Duodenal mucosa (tissue), 2 donors: ENCODE results near the gene DHRS12.

ENCODE experiments used
- H3K27ac ChIP-seq: one replicate; pipeline ENCODE4 v1.7.0; 2013; ENCODE audit warnings: low read depth, low read length
- H3K27me3 ChIP-seq, 2 donors: one replicate each; pipeline ENCODE4 v1.7.0; 2013; ENCODE audit warnings: low read length in 2 of 2, control low read depth in 1 of 2; ENCODE audit not compliant: insufficient read depth in 2 of 2, control insufficient read depth in 1 of 2
- H3K36me3 ChIP-seq, 2 donors: one replicate each; pipeline ENCODE4 v1.7.0; 2013; ENCODE audit warnings: low read length in 2 of 2, control low read depth in 1 of 2; ENCODE audit not compliant: insufficient read depth in 2 of 2, control insufficient read depth in 1 of 2
- H3K4me1 ChIP-seq, 2 donors: one replicate each; pipeline ENCODE4 v1.7.0; 2013; ENCODE audit warnings: low read length in 2 of 2, control low read depth in 1 of 2; ENCODE audit not compliant: insufficient read depth in 2 of 2, control insufficient read depth in 1 of 2
- H3K4me3 ChIP-seq, 2 donors: one replicate each; pipeline ENCODE4 v1.7.0; 2013; ENCODE audit warnings: low read length in 2 of 2, low read depth in 1 of 2
- H3K9ac ChIP-seq, 2 donors: one replicate each; pipeline ENCODE4 v1.7.0; 2013; ENCODE audit warnings: low read length in 2 of 2, low read depth in 1 of 2
- H3K9me3 ChIP-seq, 2 donors: one replicate each; pipeline ENCODE4 v1.7.0; 2013; ENCODE audit warnings: low read length in 2 of 2, control low read depth in 1 of 2; ENCODE audit not compliant: control insufficient read depth in 1 of 2

Gene DHRS12, protein sequence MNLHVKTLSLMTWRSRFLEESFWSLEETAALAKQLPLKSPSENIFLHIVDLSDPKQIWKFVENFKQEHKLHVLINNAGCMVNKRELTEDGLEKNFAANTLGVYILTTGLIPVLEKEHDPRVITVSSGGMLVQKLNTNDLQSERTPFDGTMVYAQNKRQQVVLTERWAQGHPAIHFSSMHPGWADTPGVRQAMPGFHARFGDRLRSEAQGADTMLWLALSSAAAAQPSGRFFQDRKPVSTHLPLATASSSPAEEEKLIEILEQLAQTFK

DNA sequence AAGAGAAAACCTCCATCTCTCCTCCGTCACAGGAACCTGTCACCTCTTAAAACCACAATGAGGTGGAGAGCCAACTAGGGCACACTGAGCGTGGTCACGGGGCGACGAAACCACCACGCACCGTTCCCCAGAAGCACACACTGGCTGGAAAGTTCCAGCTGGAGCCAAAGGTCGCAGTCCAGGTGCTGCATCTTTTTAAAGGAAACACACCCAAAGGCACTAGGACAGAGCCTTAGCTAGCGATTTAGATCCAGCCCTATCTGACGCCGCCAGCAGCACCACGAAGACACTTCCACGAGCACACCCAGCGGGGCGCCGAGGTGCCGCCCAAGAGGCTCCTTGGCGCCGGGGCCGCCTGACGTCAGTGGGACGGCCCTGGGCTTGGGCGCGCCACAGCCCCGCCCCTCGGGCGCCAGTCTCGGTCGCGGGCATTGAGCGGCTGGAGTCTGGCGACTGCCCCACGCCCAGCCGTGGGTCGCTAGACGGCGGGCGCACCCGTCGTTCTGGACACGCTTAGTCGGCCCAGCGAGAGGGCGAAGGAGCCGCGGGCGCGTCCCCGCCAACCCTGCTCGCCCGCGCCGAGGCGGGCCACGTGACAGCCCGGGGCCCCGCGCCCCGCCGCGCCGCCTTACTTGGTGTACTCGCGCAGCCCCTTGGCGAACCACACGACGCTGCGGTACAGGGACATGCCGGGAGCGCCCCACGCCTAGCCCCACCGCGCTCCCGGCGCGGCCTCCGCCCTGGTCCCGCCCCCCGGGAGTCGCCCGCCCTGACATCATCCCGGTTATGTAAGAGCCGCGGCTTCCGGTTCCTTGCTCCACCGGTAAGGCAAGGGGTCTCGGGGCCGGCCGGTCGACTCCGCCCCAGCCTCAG is at the start of gene DHRS12:
DHRS12 (minus strand) TSS at position 742 of the 873 bp plus-strand sequence. CDS start 4,504 bp downstream, outside the sequence.
- H3K27me3 ChIP-seq = no peaks in the 10 kb centered on the region
- H3K36me3 ChIP-seq = no peaks in the 10 kb centered on the region
- peaks cover 30 to 32% of the 10 kb centered on the region in 2 donors for H3K4me1 ChIP-seq
- H3K9ac ChIP-seq = peak within 1 kb of the TSS; percentile 90 to 99
- peak within 1 kb of the TSS; percentile 84 to 88 for H3K4me3 ChIP-seq
- no peaks in the 10 kb centered on the region for H3K9me3 ChIP-seq
- peak within 1 kb of the TSS; percentile 99 for H3K27ac ChIP-seq

DNA sequence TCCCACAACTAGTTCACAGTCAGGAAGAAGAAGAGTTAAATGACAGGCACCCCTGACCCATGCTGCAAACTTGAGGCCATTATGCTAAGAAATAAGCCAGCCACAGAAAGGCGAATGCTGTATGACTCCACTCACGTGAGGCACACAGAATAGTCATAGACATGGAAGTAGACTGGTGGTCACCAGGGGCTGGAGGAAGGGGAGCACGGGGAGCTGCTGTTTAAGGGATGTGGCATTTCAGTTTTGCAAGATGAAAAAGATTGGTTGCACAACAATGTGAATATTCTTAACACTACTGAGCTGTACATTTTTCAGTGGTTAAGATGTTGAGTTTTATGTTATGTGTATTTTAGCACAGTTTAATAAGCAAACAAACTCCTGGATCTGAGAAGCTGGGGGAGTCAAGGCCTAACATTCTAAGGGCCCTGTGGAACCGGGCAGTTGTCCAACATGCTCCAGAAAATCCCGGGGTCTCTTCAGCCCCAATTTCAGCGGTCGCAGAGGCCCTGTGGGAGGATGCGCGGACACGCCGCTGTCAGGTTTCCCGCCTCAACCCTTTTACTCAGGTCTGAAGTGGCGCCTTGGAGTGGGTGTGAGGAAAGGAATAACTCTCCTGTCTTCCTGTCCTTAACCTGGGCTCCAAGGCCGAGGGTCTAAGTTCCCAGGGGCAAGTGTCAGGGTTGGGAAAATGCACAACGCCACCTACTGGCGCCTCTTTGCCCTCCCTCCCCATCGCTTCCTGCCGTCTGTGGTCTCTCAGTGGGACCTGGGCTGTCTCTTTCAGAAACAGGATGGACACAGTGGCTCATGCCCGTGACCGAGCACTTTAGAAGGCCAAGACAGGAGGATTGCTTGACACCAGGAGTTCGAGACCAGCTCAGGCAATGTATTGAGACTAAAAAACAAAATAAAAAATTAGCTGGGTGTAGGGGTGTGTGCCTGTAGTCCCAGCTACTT is 45.5 kb upstream of the DHRS12 start:
- Histone ChIP-seq H3K27me3 (peaks cover 0 to 4% of the 10 kb centered on the region in 2 donors), H3K4me1 (peaks cover 10 to 15% of the 10 kb centered on the region in 2 donors), H3K36me3 (no peaks in the 10 kb centered on the region), H3K4me3 (no peak overlapping the region), H3K27ac (no peak overlapping the region), H3K9ac (no peak overlapping the region), H3K9me3 (no peaks in the 10 kb centered on the region)

DNA sequence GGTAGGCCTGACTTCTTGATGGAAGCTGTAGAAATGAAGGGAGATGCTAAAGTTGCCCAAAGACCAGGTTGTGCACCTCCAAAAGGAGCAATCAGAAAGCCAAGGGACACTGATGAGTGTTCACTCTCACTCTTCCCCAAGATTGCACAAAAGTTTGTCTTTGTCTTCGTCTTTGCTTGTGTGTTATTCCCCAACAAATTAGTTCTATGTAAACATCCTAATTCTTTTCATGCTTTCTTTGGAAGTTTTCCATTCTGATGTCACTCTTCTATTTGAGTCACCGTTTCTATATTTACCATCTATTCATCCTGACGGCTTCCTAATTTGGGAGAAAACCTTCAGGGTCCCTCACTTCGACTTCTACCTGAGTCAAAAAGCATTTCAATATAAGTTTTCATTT is 44.7 kb upstream of the DHRS12 start:
- no peak overlapping the region for H3K27ac ChIP-seq
- H3K36me3 ChIP-seq = no peaks in the 10 kb centered on the region
- H3K4me1 ChIP-seq = peaks cover 10 to 15% of the 10 kb centered on the region in 2 donors
- H3K9ac ChIP-seq = no peak overlapping the region
- peaks cover 0 to 7% of the 10 kb centered on the region in 2 donors for H3K27me3 ChIP-seq
- no peak overlapping the region for H3K4me3 ChIP-seq
- no peaks in the 10 kb centered on the region for H3K9me3 ChIP-seq

DNA sequence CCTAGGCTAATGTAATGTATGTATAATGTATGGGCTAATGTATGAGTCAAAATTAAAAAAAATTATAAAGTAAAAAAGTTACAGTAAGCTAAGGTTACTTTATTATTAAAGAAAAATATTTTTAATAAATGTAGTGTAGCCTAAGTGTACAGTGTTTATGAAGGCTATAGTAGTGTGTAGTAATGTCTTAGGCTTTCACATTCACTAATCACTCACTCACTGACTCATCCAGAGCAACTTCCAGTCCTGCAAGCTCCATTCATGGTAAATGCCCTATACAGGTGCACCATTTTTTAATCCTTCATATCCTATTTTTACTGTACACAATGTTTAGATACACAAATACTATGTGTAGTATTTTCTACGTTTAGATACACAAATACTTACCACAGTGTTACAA is 42.8 kb upstream of the DHRS12 start:
- no peak overlapping the region for H3K9ac ChIP-seq
- H3K4me1 ChIP-seq = peaks cover 10 to 15% of the 10 kb centered on the region in 2 donors
- H3K36me3 ChIP-seq = no peaks in the 10 kb centered on the region
- no peak overlapping the region for H3K4me3 ChIP-seq
- H3K27me3 ChIP-seq = peaks cover 0 to 7% of the 10 kb centered on the region in 2 donors
- no peaks in the 10 kb centered on the region for H3K9me3 ChIP-seq
- no peak overlapping the region for H3K27ac ChIP-seq

DNA sequence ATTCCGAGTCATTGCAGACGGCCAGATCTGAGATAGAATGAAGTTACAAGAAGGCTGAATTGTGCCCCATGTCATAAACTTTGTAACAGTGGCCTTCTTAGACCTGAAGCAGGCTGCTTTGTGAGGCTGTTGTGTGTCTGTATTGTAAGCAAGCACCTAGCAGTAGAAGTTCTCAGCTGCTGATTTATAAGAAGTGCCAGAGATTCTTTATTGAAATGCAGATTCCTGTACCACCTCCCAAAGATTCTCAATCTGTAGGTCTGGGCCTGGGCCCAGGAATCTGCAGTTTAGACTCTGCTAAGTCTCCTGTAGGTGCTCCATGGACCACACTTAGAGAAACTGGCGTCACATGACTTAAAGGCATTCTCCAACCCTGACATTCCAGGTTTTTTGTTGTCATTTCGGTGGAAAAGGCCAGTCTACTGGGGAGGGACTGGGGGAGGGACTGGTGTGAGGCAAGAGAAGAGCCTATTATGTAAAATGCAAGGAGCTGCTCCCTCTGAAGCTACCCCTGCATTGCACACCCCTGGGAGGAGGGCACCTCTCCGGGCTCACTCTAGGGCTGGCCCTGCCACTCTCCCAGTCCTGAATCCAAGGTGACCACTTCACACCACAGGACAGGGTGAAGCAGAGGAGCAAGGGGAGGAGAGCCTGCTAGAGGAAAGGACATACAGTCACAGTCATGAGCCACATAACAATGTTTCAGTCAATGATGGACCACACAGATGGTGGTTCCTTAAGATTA is 41.8 kb upstream of the DHRS12 start:
- Histone ChIP-seq H3K4me1 (peaks cover 10 to 15% of the 10 kb centered on the region in 2 donors), H3K9ac (peak overlapping the region; percentile 22 to 67), H3K4me3 (peak overlapping the region; percentile 73), H3K27ac (no peak overlapping the region), H3K27me3 (peaks cover 0 to 7% of the 10 kb centered on the region in 2 donors), H3K9me3 (no peaks in the 10 kb centered on the region), H3K36me3 (no peaks in the 10 kb centered on the region)

DNA sequence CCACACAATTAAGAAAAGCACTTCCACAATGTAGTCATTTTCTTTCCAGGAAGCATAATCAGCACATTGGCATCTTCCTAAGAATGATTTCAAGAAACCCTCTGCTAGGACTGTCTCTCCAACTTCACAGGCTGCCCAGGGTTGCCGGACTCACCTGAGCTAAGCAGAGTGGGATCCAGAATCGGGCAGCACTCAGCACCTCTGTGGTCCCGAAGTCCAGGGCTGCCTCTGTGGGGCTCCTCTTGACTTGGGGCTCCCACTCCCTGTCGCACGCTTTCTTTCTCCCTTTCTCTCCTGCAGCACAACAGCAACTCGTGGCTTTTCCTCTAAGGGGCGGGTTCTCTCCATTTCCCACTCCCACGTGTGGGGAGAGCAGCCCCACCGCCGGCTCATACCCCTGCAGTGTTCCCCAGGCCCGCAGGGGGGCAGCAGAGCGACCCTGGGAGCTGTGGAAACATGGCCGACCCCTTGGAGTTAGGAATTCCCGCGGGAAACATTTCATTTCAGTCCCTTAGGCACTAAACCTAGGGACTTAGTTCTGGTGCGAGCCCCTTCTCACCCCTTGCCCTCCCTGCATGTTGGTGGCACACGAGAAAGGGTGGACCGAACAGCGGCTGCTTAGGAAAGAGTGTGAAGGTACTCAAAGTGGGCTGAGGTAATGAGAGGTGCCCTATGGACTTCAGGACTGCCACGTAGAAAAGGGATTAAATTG is 41.1 kb upstream of the DHRS12 start, which contains the start of gene TMEM272:
TMEM272 (minus strand) TSS at position 316 of the 712 bp plus-strand sequence. CDS start 6,647 bp downstream, outside the sequence.
- H3K4me3 ChIP-seq = peak within 1 kb of the TSS; percentile 73
- peaks cover 10 to 16% of the 10 kb centered on the region in 2 donors for H3K4me1 ChIP-seq
- no peaks in the 10 kb centered on the region for H3K36me3 ChIP-seq
- H3K27ac ChIP-seq = no peak within 1 kb of the TSS
- H3K9ac ChIP-seq = peak within 1 kb of the TSS; percentile 22 to 67
- no peaks in the 10 kb centered on the region for H3K9me3 ChIP-seq
- peaks cover 0 to 7% of the 10 kb centered on the region in 2 donors for H3K27me3 ChIP-seq

DNA sequence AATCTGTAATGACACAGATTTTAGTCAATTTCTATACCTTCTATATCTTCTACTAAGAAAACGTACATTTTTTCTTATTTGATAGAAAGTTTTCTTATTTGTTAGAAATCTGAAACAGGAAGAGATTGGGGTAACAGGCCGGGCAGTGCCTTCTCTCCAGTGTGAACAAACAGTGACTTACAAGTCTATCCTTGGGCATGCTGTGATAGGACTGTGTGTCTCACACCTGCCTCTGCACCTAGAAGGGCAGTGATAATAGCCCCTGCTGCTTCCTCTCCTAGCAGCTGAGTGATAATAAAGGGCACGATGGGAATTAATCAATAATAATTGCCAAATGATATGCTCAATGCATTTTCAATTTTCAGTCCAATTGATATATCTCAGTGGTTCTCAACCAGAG is 39.6 kb upstream of the DHRS12 start:
- Histone ChIP-seq H3K9me3 (no peaks in the 10 kb centered on the region), H3K27me3 (peaks cover 0 to 7% of the 10 kb centered on the region in 2 donors), H3K4me3 (no peak overlapping the region), H3K27ac (no peak overlapping the region), H3K9ac (no peak overlapping the region), H3K4me1 (peaks cover 10 to 19% of the 10 kb centered on the region in 2 donors), H3K36me3 (no peaks in the 10 kb centered on the region)

DNA sequence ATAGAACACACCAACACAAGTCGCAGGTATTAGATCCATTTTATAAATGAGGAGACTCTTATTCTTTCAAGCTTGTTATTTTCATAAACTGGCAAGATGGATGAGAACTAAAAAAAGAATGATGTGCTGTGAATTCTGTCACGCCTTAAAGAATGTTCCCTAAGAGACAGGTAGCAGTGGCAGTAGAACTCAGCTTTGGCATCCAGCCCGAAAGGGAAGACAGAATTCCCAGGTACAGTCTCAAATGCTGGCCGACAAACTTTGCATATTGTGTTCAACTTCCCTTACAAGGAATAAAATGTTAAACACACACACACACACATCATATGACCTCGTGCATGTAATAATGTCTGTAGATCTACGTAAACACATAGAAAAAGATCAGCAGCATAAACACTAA is 37.8 kb upstream of the DHRS12 start:
- Histone ChIP-seq H3K4me3 (no peak overlapping the region), H3K9ac (no peak overlapping the region), H3K27ac (no peak overlapping the region), H3K27me3 (peaks cover 0 to 7% of the 10 kb centered on the region in 2 donors), H3K9me3 (no peaks in the 10 kb centered on the region), H3K36me3 (no peaks in the 10 kb centered on the region), H3K4me1 (peaks cover 10 to 19% of the 10 kb centered on the region in 2 donors)
